ENCODE results near the gene LRPAP1.
"Not testable (repeated sequence)": the region's sequence is repeated elsewhere in the genome, so short reads cannot be mapped to it uniquely, and the experiment has no call there.

LRPAP1 gene, protein sequence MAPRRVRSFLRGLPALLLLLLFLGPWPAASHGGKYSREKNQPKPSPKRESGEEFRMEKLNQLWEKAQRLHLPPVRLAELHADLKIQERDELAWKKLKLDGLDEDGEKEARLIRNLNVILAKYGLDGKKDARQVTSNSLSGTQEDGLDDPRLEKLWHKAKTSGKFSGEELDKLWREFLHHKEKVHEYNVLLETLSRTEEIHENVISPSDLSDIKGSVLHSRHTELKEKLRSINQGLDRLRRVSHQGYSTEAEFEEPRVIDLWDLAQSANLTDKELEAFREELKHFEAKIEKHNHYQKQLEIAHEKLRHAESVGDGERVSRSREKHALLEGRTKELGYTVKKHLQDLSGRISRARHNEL

GRCh38 chr4:3531879-3532750 is at the start of gene LRPAP1:
TSS of gene LRPAP1 (minus strand) at chr4:3532422. CDS start at chr4:3532412, 10 bp downstream.
- DNase-seq, result peak; percentile 89 to 90

- not testable (repeated sequence) for DNase-seq
Observed at GRCh38 chr4:3581334-3582090, 49.3 kb upstream of the LRPAP1 start.

- DNase-seq, result not testable (repeated sequence)
Observed at GRCh38 chr4:3580859-3581258, 48.6 kb upstream of the LRPAP1 start.

- not testable (repeated sequence) for DNase-seq
Observed at GRCh38 chr4:3578527-3579144, 46.4 kb upstream of the LRPAP1 start.

DNA sequence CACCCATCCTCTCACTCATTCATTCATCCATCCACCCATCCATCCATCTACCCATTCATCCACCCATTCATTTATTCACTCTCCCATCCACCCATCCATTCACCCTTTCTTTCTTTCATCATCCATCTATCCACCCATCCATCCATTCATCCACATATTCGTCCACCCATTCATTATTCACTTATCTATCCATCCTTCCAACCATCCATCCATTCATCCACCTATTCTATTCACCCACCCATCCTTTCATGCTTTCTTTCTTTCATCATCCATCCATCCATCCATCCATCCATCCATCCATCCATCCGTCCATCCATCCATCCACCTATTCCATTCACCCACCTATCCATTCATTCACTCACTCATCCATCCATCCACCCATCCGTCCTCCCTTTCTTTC is 45.8 kb upstream of the LRPAP1 start:
- DNase-seq, result not testable (repeated sequence)

DNA sequence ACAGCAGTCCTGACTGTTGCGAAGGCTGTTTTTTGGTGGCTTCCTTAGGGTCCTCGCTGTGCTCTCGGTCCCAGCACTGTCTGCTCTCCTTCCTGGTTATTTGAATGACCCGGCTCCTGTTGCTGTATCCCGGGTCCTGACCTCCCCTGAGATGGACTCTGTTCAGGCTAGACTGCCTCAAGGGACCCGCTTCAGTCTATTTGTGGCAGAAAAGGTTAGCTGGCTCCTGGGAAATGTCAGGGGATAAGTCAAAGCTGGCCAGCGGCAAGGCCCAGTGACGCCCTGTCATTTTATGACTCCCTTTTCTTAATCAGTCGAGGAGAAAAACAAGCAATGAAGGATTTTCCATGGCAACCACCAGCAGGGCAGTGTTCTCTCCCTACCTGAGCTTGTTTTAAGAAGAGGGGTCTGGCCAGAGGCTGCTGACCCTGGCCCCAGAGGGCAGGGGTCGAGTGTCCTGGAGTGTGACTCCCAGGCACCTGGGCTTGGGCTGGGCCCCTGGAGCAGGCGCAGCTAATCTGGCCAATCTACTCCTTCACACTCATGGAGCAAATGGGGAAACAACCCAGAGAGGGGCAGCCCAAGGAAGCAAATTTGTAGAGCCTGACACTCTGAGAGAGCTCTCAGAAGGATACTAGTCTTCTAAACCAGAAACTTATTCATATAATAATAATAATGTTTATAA is 45.1 kb upstream of the LRPAP1 start:
- DNase-seq, result not testable (repeated sequence)

DNA sequence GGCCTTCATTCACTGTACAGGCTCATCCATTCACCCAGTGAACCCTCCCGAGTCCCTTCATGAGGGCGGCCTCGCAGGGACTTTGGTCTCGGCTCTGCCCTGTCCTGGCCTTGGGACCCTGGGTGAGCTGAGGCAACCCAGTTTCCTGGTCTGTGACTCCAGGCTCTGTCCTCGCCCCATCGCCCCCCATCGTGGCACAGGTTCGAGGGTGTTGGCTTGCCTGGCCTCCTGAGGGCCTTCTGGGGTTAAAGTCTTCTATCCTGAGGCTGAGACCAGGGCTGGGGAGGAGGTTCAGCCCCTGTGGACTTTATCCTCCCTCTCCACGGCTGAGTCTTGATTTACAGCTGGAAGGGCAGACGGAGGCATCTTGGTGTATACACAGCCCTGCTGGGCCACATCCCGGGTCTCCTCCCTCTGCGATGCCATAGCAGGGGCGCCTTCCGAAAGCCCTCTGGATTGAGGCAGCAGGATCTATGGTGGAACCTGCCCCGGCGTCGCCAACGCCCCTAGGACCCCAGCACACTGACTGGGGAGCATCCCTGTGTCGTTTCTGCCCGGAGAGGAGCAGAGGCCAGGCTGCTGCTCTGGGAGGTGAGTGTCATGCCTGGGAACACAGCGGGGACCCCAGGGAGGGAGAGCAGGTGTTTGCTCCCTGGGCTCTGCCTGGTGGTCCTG is 44.4 kb upstream of the LRPAP1 start:
- not testable (repeated sequence) for DNase-seq

DNA sequence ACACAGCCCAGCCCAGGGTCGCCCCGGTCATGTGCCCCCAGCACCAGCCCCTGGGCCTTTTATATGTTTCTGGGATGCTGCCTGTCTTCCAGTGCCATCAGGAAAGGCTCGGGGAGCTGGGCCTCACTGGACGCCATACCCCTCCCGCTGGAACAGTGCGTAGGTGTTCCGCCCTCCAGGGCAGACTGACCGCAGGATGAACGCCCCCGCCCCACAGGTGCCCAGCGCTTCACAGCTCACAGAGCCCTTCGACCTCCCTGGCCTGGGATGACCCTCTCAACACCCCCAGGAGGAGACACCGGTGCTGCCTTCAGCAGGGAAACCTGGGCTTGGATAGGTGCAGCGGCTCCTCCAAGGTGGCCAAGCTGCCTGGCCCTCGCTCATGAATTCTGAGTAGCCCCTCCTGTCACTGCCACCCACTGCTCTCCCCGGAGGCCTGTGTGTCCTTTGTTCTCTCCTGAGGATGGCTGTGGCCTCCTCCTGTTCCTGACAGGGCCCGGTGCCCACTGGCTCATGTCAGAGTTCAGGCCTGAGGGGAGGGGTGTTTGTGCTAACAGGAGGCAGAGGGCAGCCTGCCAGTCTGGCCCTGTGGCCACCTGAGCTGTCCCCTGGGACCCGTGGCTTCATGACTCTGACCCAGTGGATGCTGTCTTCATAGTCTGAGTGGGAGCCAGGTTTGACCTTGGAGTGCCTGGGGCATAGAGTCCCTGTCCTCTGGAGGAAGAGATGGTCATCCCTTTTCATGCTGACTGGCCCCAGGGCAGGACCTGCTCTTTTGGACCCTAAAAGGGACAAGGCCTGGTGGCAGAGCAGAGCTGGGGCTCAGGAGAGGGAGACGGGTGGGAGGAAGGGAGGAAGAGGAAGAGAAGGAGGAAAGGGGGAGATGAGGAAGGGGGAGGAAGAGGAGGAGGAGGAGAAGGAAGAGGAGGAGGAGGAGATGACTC is 43.5 kb upstream of the LRPAP1 start:
- not testable (repeated sequence) for DNase-seq

DNA sequence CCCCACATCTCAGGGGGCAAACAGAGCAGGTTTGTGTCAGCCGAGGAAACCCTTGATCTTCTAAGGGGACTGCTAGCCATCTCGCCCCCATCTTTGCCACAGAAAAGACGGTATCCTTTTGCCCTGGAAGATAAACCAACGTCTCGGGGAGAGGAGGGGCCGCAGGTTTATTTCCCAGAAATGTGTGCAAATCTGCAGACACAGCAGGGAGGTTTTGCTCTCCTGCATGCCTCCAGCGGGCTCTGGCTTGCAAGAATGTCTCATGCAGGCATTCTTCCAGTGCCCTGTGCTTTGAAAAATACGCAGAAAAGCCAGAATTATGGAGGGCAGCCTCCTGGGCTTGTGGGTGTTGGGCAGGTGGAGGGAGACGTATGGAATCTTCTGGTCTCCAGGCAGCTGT is 42.6 kb upstream of the LRPAP1 start:
- not testable (repeated sequence) for DNase-seq

GRCh38 chr4:3574346-3574745 is 42.1 kb upstream of the LRPAP1 start:
- DNase-seq, result not testable (repeated sequence)

- no peak for DNase-seq
Observed at GRCh38 chr4:3573131-3573530, 40.9 kb upstream of the LRPAP1 start.

GRCh38 chr4:3572363-3572762 is 40.1 kb upstream of the LRPAP1 start:
- no peak for DNase-seq

DNA sequence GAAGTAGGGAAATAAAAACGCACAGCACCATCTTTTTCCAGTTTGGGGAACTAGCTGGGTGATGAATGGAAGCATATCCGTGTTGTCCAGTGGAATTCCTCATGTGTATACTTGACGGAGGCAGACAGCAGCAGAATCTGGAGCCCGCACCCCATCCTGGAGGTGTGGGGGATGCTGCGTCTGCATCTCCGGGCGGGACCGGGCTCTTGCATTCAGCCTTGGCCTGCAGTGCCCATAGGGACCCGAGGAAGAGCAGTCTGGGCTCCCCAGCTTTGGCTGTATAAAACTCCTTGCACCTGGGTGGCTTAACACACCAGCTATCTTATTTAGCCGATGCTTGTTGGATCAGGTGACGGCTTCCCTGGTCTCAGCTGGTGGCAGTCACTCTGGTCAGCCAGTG is 39.7 kb upstream of the LRPAP1 start:
- DNase-seq, result no peak

DNA sequence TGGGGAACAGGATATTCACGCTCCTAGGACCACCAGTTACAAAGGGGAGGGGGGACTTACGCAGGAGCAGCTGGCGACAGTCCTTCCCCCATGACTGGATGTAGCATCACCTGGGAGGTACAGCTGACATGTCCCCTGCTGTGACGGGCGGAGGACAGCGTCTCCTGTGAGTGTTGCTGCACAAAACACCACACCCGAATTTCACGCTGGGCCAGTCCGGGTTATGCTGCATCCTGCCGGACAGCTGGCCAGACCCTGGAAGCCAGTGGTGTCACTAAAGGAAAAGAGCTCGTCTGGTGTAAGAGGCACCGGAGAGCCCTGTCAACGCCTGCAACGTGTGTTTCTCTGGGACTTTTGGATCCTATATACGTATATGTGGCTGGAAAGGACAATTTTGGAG is 38.7 kb upstream of the LRPAP1 start:
- not testable (repeated sequence) for DNase-seq

DNA sequence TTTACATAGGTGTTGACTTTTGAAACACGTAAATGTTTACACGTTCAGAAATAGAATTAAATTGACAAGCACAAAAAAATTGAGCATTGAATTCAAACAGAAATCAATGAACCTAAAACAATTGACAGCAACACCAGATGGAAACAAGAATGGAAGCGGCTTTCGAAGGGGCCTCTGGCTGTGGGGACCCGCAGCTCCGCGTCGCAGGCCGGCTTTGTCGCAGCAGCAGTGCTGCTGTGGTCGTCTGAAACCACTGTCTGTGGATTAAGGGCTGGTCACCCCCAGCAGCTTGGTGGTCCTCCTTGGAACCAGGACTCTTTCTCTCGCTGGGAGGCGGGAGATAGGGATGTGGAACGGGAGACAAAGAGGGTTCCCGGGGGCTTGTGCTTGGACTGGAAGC is 37.4 kb upstream of the LRPAP1 start:
- DNase-seq, result not testable (repeated sequence)

DNA sequence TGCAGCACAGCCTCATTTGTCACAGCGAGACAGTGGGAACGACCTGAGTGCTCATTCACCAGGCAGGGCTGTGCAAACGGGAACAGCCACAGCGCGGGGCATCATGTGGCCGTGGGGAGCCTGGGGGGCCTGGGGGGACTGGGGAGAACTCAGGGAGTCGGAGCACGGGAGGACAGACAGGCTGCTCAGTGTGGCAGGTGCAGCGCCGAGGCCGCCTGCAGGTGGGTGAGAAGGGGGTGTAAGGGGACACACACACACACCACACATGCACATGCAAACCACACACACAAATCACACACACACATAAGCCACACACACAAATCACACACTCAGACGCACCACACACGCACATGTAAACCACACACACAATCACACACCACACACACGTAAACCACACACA is 34.5 kb upstream of the LRPAP1 start:
- DNase-seq, result not testable (repeated sequence)

DNA sequence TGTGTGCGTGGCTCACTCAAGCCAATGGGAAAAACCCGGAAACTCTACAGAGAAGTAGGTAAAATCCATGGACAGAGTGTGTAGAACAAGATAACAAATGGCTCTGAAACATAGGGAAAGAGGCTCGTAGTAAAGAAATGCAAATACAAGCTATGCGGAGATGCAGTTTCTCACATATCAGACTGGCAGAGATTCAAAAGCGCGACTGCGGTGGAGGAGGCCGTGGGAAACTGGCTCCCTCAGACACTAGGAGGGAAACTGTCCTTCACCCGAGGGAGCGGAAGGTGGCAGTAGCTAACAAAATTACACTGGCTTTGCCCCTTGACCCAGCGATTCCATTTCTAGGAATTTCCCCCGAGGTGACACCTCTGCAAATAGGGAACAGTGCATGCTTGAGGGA is 34.1 kb upstream of the LRPAP1 start:
- DNase-seq, result not testable (repeated sequence)

DNA sequence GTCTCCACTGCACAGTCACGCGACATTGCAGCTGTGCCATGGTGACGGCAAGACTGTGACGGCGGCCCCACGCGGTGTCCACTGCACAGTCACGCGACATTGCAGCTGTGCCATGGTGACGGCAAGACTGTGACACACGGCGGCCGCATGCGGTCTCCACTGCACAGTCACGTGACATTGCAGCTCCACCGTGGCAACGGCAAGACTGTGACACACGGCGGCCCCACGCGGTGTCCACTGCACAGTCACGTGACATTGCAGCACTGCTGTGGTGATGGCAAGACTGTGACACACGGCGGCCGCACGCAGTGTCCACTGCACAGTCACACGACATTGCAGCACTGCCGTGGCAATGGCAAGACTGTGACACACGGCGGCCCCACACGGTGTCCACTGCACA is 32.7 kb upstream of the LRPAP1 start:
- not testable (repeated sequence) for DNase-seq

DNA sequence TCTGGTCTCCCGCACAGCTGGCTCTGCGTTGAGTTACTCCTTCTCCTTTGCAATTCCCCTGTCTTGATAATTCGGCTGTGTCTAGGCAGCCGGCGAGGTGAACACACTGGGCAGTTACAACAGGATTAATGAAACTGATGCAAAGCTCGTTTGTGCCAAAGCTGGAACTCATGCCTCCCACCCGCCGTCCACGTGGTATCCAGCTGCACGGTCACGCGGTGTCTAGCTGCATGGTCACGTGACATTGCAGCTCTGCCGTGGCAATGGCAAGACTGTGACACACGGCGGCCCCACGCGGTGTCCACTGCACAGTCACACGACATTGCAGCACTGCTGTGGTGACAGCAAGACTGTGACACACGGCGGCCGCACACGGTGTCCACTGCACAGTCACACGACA is 31.2 kb upstream of the LRPAP1 start:
- DNase-seq, result no peak

GRCh38 chr4:3562127-3562526 is 29.9 kb upstream of the LRPAP1 start:
- DNase-seq, result not testable (repeated sequence)

Data from CD4-positive, alpha-beta T cell treated with Interleukin-4 for 1 hour (primary cell).